ENCODE data around the gene XIST.
"Not testable (repeated sequence)": the region's sequence is repeated elsewhere in the genome, so short reads cannot be mapped to it uniquely, and the experiment has no call there.

XIST gene

GRCh38 chrX:73852467-73852866, at the start of gene XIST:
Gene XIST, minus strand, starts transcription at chrX:73852714.
- peak; percentile 77 for DNase-seq

DNA sequence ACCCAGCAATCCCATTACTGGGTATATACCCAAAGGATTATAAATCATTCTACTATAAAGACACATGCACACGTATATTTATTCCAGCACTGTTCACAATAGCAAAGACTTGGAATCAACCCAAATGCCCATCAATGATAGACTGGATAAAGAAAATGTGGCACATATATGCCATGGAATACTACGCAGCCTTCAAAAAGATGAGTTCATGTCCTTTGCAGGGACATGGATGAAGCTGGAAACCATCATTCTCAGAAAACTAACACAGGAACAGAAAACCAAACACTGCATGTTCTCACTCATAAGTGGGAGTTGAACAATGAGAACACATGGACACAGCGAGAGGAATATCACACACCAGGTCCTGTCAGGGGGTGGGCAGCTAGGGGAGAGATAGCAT, 45.8 kb upstream of the XIST start:
- not testable (repeated sequence) for DNase-seq

DNA sequence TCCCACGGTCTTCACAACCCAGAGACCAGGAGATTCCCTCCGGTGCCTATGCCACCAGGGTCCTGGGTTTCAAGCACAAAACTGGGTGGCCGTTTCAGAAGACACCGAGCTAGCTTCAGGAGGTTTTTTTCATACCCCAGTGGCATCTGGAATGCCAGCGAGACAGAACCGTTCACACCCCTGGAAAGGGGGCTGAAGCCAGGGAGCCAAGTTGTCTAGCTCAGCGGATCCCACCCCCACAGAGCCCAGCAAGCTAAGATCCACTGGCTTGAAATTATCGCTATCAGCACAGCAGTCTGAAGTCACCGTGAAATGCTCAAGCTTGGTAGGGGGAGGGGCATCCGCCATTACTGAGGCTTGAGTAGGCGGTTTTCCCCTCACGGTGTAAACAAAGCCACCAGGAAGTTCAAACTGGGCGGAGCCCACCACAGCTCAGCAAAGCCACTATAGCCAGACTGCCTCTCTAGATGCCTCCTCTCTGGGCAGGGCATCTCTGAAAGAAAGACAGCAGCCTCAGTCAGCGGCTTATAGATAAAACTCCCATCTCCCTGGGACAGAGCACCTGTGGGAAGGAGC, 40.1 kb upstream of the XIST start:
- DNase-seq: peak; percentile 37

- DNase-seq: not testable (repeated sequence)
Observed at GRCh38 chrX:73882260-73882659, 29.7 kb upstream of the XIST start.

- DNase-seq: no peak
Observed at GRCh38 chrX:73877687-73878086, 25.2 kb upstream of the XIST start.

DNA sequence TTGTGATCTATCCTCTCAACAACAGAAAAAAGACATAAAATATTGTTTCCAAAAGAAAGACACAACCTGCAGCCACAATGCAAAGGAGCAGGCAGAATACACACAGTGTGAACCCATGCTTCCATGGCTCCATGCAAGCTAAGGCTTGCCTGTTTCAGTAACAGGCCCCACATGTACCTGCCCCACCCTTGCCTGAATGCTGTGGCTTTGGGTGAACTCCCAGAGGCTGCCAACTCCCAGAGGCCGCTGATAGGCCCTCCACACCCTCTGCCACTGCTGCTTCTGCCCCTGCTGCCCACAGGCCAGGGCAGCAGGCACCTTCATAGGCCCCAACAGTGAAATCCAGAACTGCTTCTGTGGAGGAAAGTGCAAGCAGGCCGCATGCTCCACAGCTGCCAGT, 24.4 kb upstream of the XIST start:
- no peak for DNase-seq

- no peak for DNase-seq
Observed at GRCh38 chrX:73868916-73869315, 16.4 kb upstream of the XIST start.

DNA sequence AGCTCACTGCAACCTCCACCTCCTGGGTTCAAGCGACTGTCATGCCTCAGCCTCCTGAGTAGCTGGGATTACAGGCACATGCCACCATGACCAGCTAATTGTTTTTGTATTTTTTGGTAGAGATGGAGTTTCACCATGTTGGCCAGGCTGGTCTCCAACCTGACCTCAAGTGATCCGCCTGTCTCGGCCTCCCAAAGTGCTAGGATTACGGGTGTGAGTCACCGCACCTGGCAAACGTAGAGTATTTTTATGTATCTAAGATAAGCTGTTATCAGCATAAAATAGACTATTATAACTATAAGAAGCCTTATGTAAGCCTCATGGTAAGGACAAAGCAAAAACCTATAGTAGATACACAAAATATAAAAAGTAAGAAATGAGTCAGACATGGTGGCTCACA, 14.6 kb upstream of the XIST start:
- no peak for DNase-seq

GRCh38 chrX:73863852-73864251, 11.3 kb upstream of the XIST start:
- no peak for DNase-seq

- DNase-seq: no peak
Observed at GRCh38 chrX:73863268-73863667, 10.8 kb upstream of the XIST start.

- no peak for DNase-seq
Observed at GRCh38 chrX:73859622-73860021, 7.1 kb upstream of the XIST start.

GRCh38 chrX:73855546-73855945, 3.0 kb upstream of the XIST start:
- DNase-seq: peak; percentile 76

DNA sequence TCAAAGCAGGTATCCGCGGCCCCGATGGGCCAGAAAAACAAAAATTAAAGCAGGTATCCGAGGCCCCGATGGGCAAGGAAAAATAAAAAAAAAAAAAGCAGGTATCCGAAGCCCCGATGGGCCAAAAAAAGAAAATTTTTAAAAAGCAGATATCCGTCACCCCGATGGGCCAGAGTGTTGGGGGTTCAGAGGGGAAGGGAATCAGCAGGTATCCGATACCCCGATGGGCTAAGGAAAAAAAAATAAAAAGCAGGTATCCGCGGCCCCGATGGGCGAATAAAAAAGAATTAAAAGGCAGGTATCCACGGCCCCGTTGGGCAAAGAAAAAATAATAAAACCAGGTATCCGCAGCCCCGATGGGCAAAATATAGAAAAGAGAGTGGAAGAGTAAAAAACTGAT, 492 bp downstream of the XIST start:
- no peak for DNase-seq

DNA sequence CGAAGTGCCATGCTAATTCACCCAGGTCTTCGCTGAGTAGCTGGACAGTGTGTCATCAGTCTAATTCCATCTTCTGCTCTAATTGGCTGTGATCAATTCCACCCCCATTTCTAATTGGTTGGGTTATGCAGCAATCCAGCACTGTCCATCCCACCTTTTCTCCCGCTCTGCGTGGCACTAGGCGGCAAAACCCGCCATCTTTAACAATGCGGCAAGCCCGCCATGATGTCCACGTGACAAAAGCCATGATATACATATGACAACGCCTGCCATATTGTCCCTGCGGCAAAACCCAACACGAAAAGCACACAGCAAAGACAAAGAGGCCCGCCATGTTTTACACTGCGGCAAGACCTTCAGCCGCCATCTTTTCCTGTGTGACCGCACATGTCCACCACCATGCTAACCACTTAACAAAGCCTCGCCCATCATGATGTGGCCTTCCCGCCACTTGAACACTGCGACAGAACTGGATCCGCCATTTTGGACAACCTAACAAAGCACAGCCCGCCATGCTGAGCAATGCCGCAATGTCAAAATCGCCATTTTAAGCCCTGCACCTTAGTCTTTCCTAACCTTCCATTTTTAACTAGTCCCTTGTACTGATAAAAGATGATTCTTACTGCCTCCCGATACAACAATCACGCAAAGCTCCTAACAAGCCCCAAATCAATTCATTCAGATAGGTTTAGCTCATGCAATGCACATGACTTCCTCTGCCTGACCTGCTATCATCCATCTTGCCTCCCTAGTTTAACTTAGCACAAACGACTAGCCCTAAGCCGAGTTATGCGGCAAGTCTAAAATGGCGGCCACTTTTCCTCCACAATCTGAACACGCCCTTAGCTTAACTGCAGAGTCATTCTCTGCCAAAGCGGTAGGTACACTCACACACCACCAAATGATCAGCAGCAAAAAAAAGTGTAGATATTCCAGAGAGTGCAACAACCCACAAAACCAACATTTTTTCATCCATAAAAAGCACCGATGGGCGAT, 1.2 kb downstream of the XIST start:
- peak; percentile 77 for DNase-seq

DNA sequence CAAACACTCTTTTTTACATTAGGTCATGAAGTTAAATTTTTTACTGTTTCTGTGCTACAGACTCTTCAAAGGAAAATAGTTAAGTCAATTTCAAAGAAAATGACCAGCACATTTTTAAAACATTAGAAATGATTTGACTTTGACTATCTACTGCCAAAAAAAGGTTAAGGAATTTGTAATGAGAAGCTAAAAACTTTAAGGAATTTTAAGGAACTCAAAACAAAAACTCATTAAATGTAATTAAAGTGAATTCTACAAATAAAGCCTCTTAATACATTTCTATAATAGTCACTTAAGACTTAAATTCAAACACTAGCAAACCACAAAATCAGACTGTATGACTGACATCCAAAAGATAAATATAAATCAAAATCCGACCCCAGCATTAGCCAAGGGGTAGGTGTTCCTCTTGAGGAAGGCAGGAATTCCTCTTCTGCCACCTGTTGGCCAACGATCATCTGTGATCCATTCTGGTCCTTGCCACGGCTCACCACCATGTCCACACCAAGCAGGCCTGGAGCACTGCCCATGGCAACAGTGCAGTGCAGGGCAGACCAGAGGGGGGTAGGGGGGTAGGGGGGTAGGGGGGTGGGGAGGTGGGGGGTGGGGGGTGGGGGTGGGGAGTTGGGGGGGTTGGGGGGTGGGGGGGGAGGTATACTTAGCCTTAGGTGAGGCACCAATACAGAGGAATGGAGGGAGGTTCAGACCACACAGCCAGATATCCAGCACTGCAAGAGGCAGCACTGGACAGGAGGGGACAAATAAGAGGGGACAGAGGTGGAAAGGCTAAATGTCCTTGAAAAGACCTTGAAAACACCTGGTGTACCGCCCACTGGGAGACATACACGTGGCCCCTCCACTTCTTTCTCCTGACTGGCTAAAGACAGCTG, 2.1 kb downstream of the XIST start:
- no peak for DNase-seq

GRCh38 chrX:73849073-73849472, 3.4 kb downstream of the XIST start:
- no peak for DNase-seq

GRCh38 chrX:73847991-73848390, 4.5 kb downstream of the XIST start:
- DNase-seq: no peak

DNA sequence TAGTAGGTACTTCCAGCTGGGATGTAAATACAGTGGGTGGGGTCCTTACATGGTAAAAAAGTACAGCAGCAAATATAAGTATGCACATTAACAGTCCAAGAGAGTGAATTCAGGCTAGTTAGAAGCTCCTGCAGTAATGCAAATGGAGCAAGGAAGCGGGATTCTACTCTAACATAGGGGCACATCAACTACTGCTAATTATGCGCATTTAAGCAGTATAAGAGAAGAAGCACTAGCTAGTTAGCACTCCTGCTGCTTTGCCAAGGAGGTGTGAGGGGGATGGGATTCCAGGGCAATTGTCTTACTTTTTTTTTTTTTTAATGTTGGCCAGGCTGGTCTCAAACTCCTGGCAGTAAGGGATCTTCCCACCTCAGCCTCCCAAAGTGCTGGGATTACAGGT, 5.4 kb downstream of the XIST start:
- DNase-seq: no peak

GRCh38 chrX:73842541-73843234, 9.8 kb downstream of the XIST start:
- no peak for DNase-seq

- DNase-seq: no peak
Observed at GRCh38 chrX:73841337-73841736, 11.2 kb downstream of the XIST start.

DNA sequence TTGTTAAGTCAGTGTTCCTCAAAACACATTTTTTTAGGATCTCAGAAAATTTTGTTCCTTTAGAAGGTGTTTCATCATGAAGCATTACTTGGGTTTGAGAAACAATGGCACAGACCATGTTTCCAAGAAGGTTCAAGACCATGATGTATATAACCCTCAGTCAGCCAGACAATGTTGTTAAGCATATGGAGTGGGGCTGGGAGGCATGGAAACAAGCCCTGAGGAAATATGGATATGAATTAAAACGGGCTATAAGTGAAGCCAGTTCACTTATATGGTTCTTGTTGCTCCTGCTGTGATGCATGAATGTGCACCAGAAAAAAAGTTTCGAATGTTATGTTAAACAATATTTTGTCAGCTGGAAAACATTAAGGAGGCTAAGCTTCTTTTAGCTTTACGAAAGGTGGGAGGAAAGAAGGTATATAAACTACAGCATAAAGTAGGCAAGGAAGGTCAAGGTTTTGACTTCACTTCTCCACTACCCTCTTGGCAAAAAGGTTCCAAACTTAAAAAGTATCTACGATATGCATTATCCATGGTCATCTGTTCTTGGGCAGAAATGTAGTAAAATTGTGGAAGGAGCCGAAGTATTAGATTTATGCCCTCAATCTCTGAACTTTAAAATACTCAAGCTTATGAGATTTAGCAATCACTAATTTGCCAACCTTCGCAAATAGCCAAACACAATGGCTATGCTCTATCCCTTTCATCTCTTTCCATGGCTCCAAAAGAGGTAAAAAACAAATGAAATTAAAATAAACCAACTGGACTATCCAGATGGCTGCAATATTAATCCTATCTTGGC, 12.2 kb downstream of the XIST start:
- DNase-seq: no peak

GRCh38 chrX:73839152-73839551, 13.4 kb downstream of the XIST start:
- no peak for DNase-seq

All from activated T-cell treated with anti-CD3 and anti-CD28 coated beads, Interleukin-2, amount 50 U/mL, for 1 hour (primary cell).